GM21360 (cell line): ENCODE measurements around the gene USE1.
A peak's percentile ranks its signal among the peaks of the same experiment; 100 is the strongest.

Experiments
- ATAC-seq: cut with Tn5 transposase; IDR thresholded peaks from one replicate; pipeline ENCODE4 v1.9.1; 2021; ENCODE audit warnings: mild to moderate bottlenecking, moderate library complexity; ENCODE audit not compliant: unreplicated experiment

USE1 gene

GRCh38 chr19:17254636-17255035 lies 39.5 kb downstream of the USE1 start:
- ATAC-seq: no peak

GRCh38 chr19:17255150-17255621 lies 40.0 kb downstream of the USE1 start:
- no peak for ATAC-seq

DNA sequence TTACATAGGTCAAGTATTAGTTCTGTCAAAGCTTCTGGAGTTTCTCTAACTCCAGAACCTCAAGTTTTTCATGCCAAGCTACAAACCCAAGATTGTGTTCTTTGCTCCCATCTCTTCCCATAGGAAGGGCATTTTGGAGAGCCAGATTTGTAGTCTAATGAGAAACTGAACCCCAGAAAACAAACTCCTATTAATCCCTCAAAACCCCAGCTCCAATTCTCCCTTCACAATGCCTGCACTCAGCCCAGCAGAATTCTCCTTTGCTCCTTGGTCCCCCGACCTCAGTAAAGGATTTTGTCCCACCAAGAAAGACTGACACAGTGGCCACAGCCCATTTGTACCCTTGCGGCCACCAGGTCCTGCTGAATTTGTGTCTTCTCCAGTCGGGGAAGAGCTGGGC lies 41.0 kb downstream of the USE1 start:
- no peak for ATAC-seq

DNA sequence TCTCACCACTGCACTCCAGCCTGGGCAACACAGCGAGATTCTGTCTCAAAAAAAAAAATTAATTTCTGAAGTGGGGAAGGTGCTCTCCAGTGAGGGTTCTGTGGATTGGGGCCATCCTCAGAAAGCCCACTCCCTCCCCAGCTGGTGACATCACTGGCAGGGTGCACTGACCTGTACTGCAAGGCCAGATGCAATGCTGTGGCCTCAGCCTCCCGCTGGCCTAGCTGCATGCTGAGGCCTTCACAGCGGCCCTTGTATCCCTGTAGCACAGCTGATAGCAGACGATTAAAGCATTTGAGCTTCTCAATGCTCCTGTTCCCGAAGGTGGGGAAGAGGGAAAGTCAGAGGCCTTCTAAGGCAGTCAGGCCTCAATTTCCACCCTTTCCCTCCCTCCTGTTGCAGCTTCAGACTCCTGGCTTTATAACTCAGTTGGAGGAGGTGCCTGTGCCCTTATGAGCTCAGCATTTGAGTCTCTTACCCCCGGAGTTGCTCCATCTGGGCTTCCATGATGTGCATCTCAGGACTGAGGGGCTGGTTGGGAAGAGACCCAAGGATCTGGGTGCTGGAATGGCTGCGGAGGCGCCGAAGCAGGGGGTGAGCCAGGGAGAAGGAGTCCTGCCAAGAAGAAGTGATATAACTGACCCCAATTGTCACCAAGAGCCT lies 44.1 kb downstream of the USE1 start:
- ATAC-seq: no peak

DNA sequence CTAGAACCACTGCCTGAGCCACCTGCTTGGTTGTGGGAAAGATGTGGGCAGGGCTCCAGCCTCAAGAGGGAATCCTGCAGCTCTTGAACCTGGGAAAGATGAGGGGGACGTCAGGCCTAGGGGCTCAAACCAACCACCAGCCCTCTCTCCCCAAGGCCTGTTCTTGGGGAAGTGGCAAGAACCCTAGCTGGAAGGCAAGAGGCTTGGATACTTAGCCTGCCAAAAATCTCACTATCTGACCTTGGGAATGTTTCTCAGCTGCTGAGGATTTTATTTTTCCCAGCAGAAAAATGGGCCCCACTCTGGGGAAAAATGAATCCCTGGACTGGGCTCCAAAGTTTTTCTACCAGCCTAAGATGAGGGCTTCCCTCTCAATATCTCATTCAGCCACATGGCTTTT lies 44.8 kb downstream of the USE1 start:
- no peak for ATAC-seq

GRCh38 chr19:17260842-17261325 lies 45.7 kb downstream of the USE1 start:
- ATAC-seq: peak; percentile 77

- no peak for ATAC-seq
Measured at GRCh38 chr19:17262557-17262956, 47.4 kb downstream of the USE1 start.

GRCh38 chr19:17263712-17264640 lies 48.8 kb downstream of the USE1 start:
- no peak for ATAC-seq

- no peak for ATAC-seq
Measured at GRCh38 chr19:17264641-17264979, 49.5 kb downstream of the USE1 start, which contains the start of gene USHBP1. Gene USHBP1, minus strand, starts transcription at chr19:17264745. Its CDS starts 446 bp downstream, at chr19:17264299.

DNA sequence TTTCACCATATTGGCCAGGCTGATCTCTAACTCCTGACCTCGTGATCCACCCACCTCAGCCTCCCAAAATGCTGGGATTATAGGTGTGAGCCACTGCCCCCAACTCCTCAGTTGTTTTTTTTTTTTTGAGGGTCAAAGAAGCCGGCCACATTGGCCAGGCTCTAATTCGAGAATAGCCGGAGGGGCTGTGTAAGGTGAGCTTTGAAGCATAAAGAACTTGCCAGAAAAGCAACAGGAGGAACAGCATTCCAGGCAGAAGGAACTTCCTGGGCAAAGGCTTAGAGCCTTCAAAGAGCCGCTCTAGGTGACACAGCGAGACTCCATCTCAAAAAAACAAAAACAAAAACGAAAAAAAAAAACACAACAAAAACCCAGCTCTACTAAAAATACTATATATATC lies 50.9 kb downstream of the USE1 start:
- ATAC-seq: no peak

DNA sequence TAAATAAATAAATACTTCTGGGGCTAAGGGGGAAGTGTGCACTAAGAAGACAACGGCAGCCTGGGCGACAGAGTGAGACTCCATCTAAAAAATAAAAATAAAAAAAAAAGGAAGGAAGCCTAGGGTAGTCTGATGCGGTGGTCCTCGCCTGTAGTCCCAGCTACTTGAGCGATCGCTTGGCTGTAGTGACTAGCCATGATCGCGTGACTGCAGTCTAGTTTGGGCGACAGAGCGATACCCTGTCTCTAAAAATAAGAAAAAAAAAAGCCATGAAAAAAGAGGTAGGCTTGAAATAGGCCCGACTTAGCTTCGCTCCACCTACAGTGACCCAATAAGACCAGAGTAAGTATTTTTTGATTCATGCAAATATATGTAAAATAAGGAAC lies 51.4 kb downstream of the USE1 start:
- no peak for ATAC-seq

GRCh38 chr19:17266975-17267788 lies 52.0 kb downstream of the USE1 start, which contains the start of gene BABAM1:
Gene BABAM1, plus strand, starts transcription at chr19:17267443. Its CDS starts 1,364 bp downstream, at chr19:17268807.
- ATAC-seq: peak; percentile 92

GRCh38 chr19:17268754-17269153 lies 53.6 kb downstream of the USE1 start:
- ATAC-seq: no peak
